ENCODE measurements around the gene NDUFAF8.

- TF ChIP-seq CTCF (IDR thresholded peaks at IDR 0.05 in 2 of 3, conservative IDR thresholded peaks at IDR 0.05 in 1 of 3; ENCODE audit: borderline replicate concordance in 1 of 3, insufficient read depth in 1 of 3, low read depth in 2 of 3, low read length in 2 of 3) = no peak
- no peak for TF ChIP-seq EZH2 (IDR thresholded peaks at IDR 0.05)
- TF ChIP-seq RAD21 (IDR thresholded peaks at IDR 0.05; ENCODE audit: low read depth) = no peak
These were observed 32.1 kb downstream of the NDUFAF8 start for GRCh38 chr17:81271226-81271625.

Measured in HCT116 (cell line).